ENCODE results near the gene PCK1. TPM values are rescaled to one million over a fixed set of nuclear protein-coding genes. Genes with fewer than 3 reads are reported as not detected.
A peak's percentile ranks its signal among the peaks of the same experiment; 100 is the strongest.

The PCK1 gene
- total and polyA plus RNA-seq, 4 donors = 8.9 to 532 (median 314) TPM

GRCh38 chr20:57555457-57556184 is 5.3 kb upstream of the PCK1 start:
- 34% methylated on average over 11 of the region's 11 CpGs for WGBS
- Histone ChIP-seq H3K27me3 (ENCODE audit: control insufficient read depth in 4 of 4, insufficient read depth in 4 of 4, low read length in 3 of 4) (no peaks in the 10 kb centered on the region), H3K27ac (ENCODE audit: low read depth in 1 of 2, low read length in 2 of 2) (peak overlapping the region; percentile 87 to 89), H3K9ac (ENCODE audit: low read depth in 1 of 2, low read length in 2 of 2) (peak overlapping the region in 1 of 2 donors; percentile 85), H3K9me3 (ENCODE audit: control insufficient read depth in 4 of 4, low read length in 3 of 4) (no peaks in the 10 kb centered on the region), H3K36me3 (ENCODE audit: control insufficient read depth in 4 of 4, insufficient read depth in 3 of 4, low read depth in 1 of 4, low read length in 3 of 4) (no peaks in the 10 kb centered on the region), H3K4me3 (ENCODE audit: low read depth in 1 of 3, low read length in 3 of 3) (no peak overlapping the region), H3K4me1 (ENCODE audit: control insufficient read depth in 4 of 4, insufficient read depth in 4 of 4, low read length in 3 of 4) (peaks cover 9 to 79% (median 46%) of the 10 kb centered on the region in 4 donors)
- DNase-seq (ENCODE audit: low spot score) = no peak
- peak; percentile 94 to 98 for TF ChIP-seq RXRA (IDR thresholded peaks at IDR 0.05)
- TF ChIP-seq HNF4G (IDR thresholded peaks at IDR 0.05) = no peak
- peak in 1 of 2 donors; percentile 61 for TF ChIP-seq EGR1 (IDR thresholded peaks at IDR 0.05; ENCODE audit: low read depth in 2 of 2)
- peak; percentile 67 for TF ChIP-seq ATF3 (IDR thresholded peaks at IDR 0.05)
- TF ChIP-seq RAD21 (IDR thresholded peaks at IDR 0.05) = peak; percentile 30 to 45
- peak; percentile 72 for TF ChIP-seq SP1 (IDR thresholded peaks at IDR 0.05)
- TF ChIP-seq HNF4A (conservative IDR thresholded peaks at IDR 0.05) = peak; percentile 49 to 80
- TF ChIP-seq, protein P1, sequence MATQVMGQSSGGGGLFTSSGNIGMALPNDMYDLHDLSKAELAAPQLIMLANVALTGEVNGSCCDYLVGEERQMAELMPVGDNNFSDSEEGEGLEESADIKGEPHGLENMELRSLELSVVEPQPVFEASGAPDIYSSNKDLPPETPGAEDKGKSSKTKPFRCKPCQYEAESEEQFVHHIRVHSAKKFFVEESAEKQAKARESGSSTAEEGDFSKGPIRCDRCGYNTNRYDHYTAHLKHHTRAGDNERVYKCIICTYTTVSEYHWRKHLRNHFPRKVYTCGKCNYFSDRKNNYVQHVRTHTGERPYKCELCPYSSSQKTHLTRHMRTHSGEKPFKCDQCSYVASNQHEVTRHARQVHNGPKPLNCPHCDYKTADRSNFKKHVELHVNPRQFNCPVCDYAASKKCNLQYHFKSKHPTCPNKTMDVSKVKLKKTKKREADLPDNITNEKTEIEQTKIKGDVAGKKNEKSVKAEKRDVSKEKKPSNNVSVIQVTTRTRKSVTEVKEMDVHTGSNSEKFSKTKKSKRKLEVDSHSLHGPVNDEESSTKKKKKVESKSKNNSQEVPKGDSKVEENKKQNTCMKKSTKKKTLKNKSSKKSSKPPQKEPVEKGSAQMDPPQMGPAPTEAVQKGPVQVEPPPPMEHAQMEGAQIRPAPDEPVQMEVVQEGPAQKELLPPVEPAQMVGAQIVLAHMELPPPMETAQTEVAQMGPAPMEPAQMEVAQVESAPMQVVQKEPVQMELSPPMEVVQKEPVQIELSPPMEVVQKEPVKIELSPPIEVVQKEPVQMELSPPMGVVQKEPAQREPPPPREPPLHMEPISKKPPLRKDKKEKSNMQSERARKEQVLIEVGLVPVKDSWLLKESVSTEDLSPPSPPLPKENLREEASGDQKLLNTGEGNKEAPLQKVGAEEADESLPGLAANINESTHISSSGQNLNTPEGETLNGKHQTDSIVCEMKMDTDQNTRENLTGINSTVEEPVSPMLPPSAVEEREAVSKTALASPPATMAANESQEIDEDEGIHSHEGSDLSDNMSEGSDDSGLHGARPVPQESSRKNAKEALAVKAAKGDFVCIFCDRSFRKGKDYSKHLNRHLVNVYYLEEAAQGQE (IDR thresholded peaks at IDR 0.05) = peak; percentile 41
- peak; percentile 75 for TF ChIP-seq YY1 (IDR thresholded peaks at IDR 0.05)
- TF ChIP-seq CTCF (IDR thresholded peaks at IDR 0.05; ENCODE audit: low read depth, low read length, missing input control) = no peak
- TF ChIP-seq NR2F2 (IDR thresholded peaks at IDR 0.05) = no peak
- no peak for TF ChIP-seq MAX (IDR thresholded peaks at IDR 0.05)
- TF ChIP-seq JUND (IDR thresholded peaks at IDR 0.05) = peak; percentile 93 to 96
- TF ChIP-seq, protein P2, sequence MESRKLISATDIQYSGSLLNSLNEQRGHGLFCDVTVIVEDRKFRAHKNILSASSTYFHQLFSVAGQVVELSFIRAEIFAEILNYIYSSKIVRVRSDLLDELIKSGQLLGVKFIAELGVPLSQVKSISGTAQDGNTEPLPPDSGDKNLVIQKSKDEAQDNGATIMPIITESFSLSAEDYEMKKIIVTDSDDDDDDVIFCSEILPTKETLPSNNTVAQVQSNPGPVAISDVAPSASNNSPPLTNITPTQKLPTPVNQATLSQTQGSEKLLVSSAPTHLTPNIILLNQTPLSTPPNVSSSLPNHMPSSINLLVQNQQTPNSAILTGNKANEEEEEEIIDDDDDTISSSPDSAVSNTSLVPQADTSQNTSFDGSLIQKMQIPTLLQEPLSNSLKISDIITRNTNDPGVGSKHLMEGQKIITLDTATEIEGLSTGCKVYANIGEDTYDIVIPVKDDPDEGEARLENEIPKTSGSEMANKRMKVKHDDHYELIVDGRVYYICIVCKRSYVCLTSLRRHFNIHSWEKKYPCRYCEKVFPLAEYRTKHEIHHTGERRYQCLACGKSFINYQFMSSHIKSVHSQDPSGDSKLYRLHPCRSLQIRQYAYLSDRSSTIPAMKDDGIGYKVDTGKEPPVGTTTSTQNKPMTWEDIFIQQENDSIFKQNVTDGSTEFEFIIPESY (IDR thresholded peaks at IDR 0.05) = peak; percentile 65
- peak; percentile 71 for TF ChIP-seq FOXA2 (IDR thresholded peaks at IDR 0.05)
- TF ChIP-seq FOXA1 (IDR thresholded peaks at IDR 0.05) = peak; percentile 43
